GM18519 (cell line): ENCODE results near the gene POMGNT1.
"Not testable (repeated sequence)": the region's sequence is repeated elsewhere in the genome, so short reads cannot be mapped to it uniquely, and the experiment has no call there.

Experiments used
- ATAC-seq: cut with Tn5 transposase; IDR thresholded peaks from one replicate; pipeline ENCODE4 v1.9.1; 2021; ENCODE audit warnings: mild to moderate bottlenecking, moderate library complexity; ENCODE audit not compliant: unreplicated experiment, low FRiP score

The POMGNT1 gene

GRCh38 chr1:46197964-46198811 lies at the start of gene POMGNT1:
Gene POMGNT1 (minus strand): TSS chr1:46198434. CDS start chr1:46197821, 613 bp downstream.
- peak; percentile 60 for ATAC-seq

GRCh38 chr1:46247436-46248121 lies 49.3 kb upstream of the POMGNT1 start, which contains the start of gene RAD54L:
Gene RAD54L (plus strand): TSS chr1:46247763. CDS start chr1:46248406, 643 bp downstream.
- peak; percentile 71 for ATAC-seq

GRCh38 chr1:46246548-46247435 lies 48.6 kb upstream of the POMGNT1 start:
- peak; percentile 20 for ATAC-seq

- ATAC-seq, result not testable (repeated sequence)
Observed at GRCh38 chr1:46246136-46246535, 47.9 kb upstream of the POMGNT1 start.

GRCh38 chr1:46244656-46245371 lies 46.6 kb upstream of the POMGNT1 start:
- no peak for ATAC-seq

GRCh38 chr1:46243831-46244230 lies 45.6 kb upstream of the POMGNT1 start:
- ATAC-seq, result not testable (repeated sequence)

- no peak for ATAC-seq
Observed at GRCh38 chr1:46242918-46243317, 44.7 kb upstream of the POMGNT1 start.

- not testable (repeated sequence) for ATAC-seq
Observed at GRCh38 chr1:46241733-46242132, 43.5 kb upstream of the POMGNT1 start.

GRCh38 chr1:46238865-46239264 lies 40.6 kb upstream of the POMGNT1 start:
- ATAC-seq, result not testable (repeated sequence)

GRCh38 chr1:46236882-46237281 lies 38.6 kb upstream of the POMGNT1 start:
- no peak for ATAC-seq

GRCh38 chr1:46231231-46231630 lies 33.0 kb upstream of the POMGNT1 start:
- not testable (repeated sequence) for ATAC-seq

- no peak for ATAC-seq
Observed at GRCh38 chr1:46224966-46225365, 26.7 kb upstream of the POMGNT1 start.

- no peak for ATAC-seq
Observed at GRCh38 chr1:46223472-46223943, 25.3 kb upstream of the POMGNT1 start.

- not testable (repeated sequence) for ATAC-seq
Observed at GRCh38 chr1:46223055-46223454, 24.8 kb upstream of the POMGNT1 start.

GRCh38 chr1:46221749-46222148 lies 23.5 kb upstream of the POMGNT1 start:
- ATAC-seq, result no peak

- ATAC-seq, result no peak
Observed at GRCh38 chr1:46220808-46221207, 22.6 kb upstream of the POMGNT1 start.

- no peak for ATAC-seq
Observed at GRCh38 chr1:46219551-46220520, 21.6 kb upstream of the POMGNT1 start.

- no peak for ATAC-seq
Observed at GRCh38 chr1:46218443-46218842, 20.2 kb upstream of the POMGNT1 start.

- ATAC-seq, result no peak
Observed at GRCh38 chr1:46215504-46215903, 17.3 kb upstream of the POMGNT1 start.
